ENCODE results near the gene RASA3.

DNA sequence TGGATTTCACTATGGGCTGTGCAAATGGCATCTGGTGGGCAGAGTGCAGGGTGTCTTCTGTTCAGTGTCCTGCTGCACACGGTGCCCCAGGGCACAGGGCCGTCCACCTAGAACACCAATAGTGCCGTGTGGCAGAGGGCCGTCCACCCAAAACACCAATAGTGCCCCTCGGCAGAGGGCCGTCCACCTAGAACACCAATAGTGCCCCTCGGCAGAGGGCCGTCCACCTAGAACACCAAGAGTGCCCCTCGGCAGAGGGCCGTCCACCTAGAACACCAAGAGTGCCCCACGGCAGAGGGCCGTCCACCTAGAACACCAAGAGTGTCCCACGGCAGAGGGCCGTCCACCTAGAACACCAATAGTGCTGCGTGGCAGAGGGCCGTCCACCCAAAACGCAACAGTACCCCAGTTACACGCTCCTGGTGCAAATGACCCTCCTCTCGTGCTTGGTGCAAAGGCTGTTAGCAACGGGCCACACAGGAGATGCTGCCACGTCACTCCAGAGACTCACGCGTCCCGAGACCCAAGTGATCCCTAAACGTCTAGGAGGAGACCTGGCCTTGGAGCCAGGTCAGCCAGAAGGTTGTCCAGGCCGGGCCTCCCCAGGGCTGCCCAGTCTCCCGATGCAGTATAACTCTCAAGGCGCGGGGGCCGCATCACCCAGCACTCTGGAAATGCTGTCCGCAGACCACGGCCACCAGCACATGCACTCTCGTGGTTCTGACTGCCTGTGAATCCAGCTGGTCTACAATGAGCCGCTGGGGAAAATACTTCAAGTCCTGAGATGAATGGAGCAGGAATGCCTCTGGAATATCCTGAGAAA lies 51.5 kb downstream of the RASA3 start:
- TF ChIP-seq, protein P1, sequence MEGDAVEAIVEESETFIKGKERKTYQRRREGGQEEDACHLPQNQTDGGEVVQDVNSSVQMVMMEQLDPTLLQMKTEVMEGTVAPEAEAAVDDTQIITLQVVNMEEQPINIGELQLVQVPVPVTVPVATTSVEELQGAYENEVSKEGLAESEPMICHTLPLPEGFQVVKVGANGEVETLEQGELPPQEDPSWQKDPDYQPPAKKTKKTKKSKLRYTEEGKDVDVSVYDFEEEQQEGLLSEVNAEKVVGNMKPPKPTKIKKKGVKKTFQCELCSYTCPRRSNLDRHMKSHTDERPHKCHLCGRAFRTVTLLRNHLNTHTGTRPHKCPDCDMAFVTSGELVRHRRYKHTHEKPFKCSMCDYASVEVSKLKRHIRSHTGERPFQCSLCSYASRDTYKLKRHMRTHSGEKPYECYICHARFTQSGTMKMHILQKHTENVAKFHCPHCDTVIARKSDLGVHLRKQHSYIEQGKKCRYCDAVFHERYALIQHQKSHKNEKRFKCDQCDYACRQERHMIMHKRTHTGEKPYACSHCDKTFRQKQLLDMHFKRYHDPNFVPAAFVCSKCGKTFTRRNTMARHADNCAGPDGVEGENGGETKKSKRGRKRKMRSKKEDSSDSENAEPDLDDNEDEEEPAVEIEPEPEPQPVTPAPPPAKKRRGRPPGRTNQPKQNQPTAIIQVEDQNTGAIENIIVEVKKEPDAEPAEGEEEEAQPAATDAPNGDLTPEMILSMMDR (IDR thresholded peaks at IDR 0.05 in 2 of 3, conservative IDR thresholded peaks at IDR 0.05 in 1 of 3; ENCODE audit: borderline replicate concordance in 1 of 3, insufficient read depth in 1 of 3, low read depth in 2 of 3, low read length in 2 of 3) = no peak
- TF ChIP-seq EZH2 (IDR thresholded peaks at IDR 0.05) = no peak
- TF ChIP-seq POLR2AphosphoS5 (IDR thresholded peaks at IDR 0.05; ENCODE audit: low read depth, low read length) = no peak
- no peak for TF ChIP-seq POLR2A (IDR thresholded peaks at IDR 0.05; ENCODE audit: borderline replicate concordance, extremely low read depth, insufficient read depth, insufficient read length)
- TF ChIP-seq, protein P2, sequence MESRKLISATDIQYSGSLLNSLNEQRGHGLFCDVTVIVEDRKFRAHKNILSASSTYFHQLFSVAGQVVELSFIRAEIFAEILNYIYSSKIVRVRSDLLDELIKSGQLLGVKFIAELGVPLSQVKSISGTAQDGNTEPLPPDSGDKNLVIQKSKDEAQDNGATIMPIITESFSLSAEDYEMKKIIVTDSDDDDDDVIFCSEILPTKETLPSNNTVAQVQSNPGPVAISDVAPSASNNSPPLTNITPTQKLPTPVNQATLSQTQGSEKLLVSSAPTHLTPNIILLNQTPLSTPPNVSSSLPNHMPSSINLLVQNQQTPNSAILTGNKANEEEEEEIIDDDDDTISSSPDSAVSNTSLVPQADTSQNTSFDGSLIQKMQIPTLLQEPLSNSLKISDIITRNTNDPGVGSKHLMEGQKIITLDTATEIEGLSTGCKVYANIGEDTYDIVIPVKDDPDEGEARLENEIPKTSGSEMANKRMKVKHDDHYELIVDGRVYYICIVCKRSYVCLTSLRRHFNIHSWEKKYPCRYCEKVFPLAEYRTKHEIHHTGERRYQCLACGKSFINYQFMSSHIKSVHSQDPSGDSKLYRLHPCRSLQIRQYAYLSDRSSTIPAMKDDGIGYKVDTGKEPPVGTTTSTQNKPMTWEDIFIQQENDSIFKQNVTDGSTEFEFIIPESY (IDR thresholded peaks at IDR 0.05; ENCODE audit: extremely low read depth, insufficient replicate concordance, low read length) = no peak
- TF ChIP-seq EGR1 (IDR thresholded peaks at IDR 0.05; ENCODE audit: low read depth) = no peak
- TF ChIP-seq CEBPB (IDR thresholded peaks at IDR 0.05; ENCODE audit: low read depth) = no peak
- no peak for TF ChIP-seq RAD21 (IDR thresholded peaks at IDR 0.05; ENCODE audit: low read depth)
- no peak for TF ChIP-seq ZFX (IDR thresholded peaks at IDR 0.05)
- no peak for TF ChIP-seq ZNF274 (IDR thresholded peaks at IDR 0.05; ENCODE audit: low read depth, low read length)
- TF ChIP-seq JUND (IDR thresholded peaks at IDR 0.05) = no peak
- TF ChIP-seq SP1 (IDR thresholded peaks at IDR 0.05; ENCODE audit: low read depth) = no peak

All from HCT116 (cell line).